Type B pancreatic cell (in vitro differentiated cells): ENCODE data around the gene NR1H4. TPM values are rescaled to one million over a fixed set of nuclear protein-coding genes. Genes with fewer than 3 reads are reported as not detected.
"Not testable (repeated sequence)": the region's sequence is repeated elsewhere in the genome, so short reads cannot be mapped to it uniquely, and the experiment has no call there.

Experiments
- DNase-seq: peaks from one replicate; pipeline ENCODE4 v3.0.0; 2021; ENCODE audit warnings: mixed read lengths; ENCODE audit not compliant: unreplicated experiment; ENCODE audit errors: extremely low spot score
- H3K27ac Mint-ChIP-seq: 2 replicates; pipeline ENCODE4 v1.8.0; 2021; ENCODE audit warnings: mild to moderate bottlenecking, mixed read lengths
- H3K27me3 Mint-ChIP-seq: 2 replicates; pipeline ENCODE4 v1.8.0; 2021; ENCODE audit warnings: mixed read lengths
- H3K36me3 Mint-ChIP-seq: 2 replicates; pipeline ENCODE4 v1.8.0; 2021; ENCODE audit warnings: mixed read lengths
- H3K4me1 Mint-ChIP-seq: one replicate; pipeline ENCODE4 v1.8.0; 2021; ENCODE audit warnings: mixed read lengths; ENCODE audit not compliant: unreplicated experiment
- H3K4me3 Mint-ChIP-seq: 2 replicates; pipeline ENCODE4 v1.8.0; 2021; ENCODE audit warnings: mild to moderate bottlenecking, mixed read lengths
- H3K9me3 Mint-ChIP-seq: 2 replicates; pipeline ENCODE4 v1.8.0; 2021; ENCODE audit warnings: mixed read lengths
- CTCF ChIP-seq: fragments of 200-600 bp; sonication (generic); conservative IDR thresholded peaks from 2 replicates; pipeline ENCODE4 v1.5.0; 2021; ENCODE audit warnings: antibody characterized with exemption, mild to moderate bottlenecking
- total RNA-seq: library from RNA; stranded (reverse); gene quantifications from 2 replicates; pipeline ENCODE4 v1.2.1, GENCODE V29; 2021; ENCODE audit warnings: low replicate concordance

The NR1H4 gene
- total RNA-seq, 1 donor from 2014 or later: 2.1 TPM

- H3K27ac Mint-ChIP-seq: no peak overlapping the region
These were observed 23.6 kb downstream of the NR1H4 start for GRCh38 chr12:100497105-100497795.

GRCh38 chr12:100498141-100498540 is 24.5 kb downstream of the NR1H4 start:
- Mint-ChIP-seq H3K4me3 (no peak overlapping the region), H3K9me3 (no peaks in the 10 kb centered on the region), H3K4me1 (no peaks in the 10 kb centered on the region), H3K27ac (no peak overlapping the region), H3K27me3 (no peaks in the 10 kb centered on the region), H3K36me3 (no peaks in the 10 kb centered on the region)
- no peak for TF ChIP-seq CTCF
- DNase-seq: no peak

More at GRCh38 chr12:100497105-100497795, 23.6 kb downstream of the NR1H4 start:
- no peaks in the 10 kb centered on the region for H3K27me3 Mint-ChIP-seq
- no peaks in the 10 kb centered on the region for H3K9me3 Mint-ChIP-seq
- no peaks in the 10 kb centered on the region for H3K36me3 Mint-ChIP-seq
- H3K4me1 Mint-ChIP-seq: no peaks in the 10 kb centered on the region
- no peak for DNase-seq
- H3K4me3 Mint-ChIP-seq: no peak overlapping the region
- no peak for TF ChIP-seq CTCF

- H3K4me1 Mint-ChIP-seq: no peaks in the 10 kb centered on the region
- H3K27me3 Mint-ChIP-seq: no peaks in the 10 kb centered on the region
- no peak overlapping the region for H3K4me3 Mint-ChIP-seq
- no peak for TF ChIP-seq CTCF
- no peaks in the 10 kb centered on the region for H3K9me3 Mint-ChIP-seq
- DNase-seq: no peak
- no peaks in the 10 kb centered on the region for H3K36me3 Mint-ChIP-seq
- no peak overlapping the region for H3K27ac Mint-ChIP-seq
These were observed 25.8 kb downstream of the NR1H4 start for GRCh38 chr12:100499416-100499815.

- H3K36me3 Mint-ChIP-seq, H3K9me3 Mint-ChIP-seq, DNase-seq, H3K27me3 Mint-ChIP-seq, H3K27ac Mint-ChIP-seq, H3K4me1 Mint-ChIP-seq, H3K4me3 Mint-ChIP-seq: not testable (repeated sequence)
These were observed 29.1 kb downstream of the NR1H4 start for GRCh38 chr12:100502718-100503117.

GRCh38 chr12:100503228-100503628 is 29.6 kb downstream of the NR1H4 start:
- no peaks in the 10 kb centered on the region for H3K9me3 Mint-ChIP-seq
- no peak overlapping the region for H3K27ac Mint-ChIP-seq
- H3K36me3 Mint-ChIP-seq: no peaks in the 10 kb centered on the region
- H3K4me3 Mint-ChIP-seq: no peak overlapping the region
- no peaks in the 10 kb centered on the region for H3K27me3 Mint-ChIP-seq
- DNase-seq: no peak
- TF ChIP-seq CTCF: no peak
- no peaks in the 10 kb centered on the region for H3K4me1 Mint-ChIP-seq

- Mint-ChIP-seq H3K4me3 (no peak overlapping the region), H3K27ac (no peak overlapping the region), H3K9me3 (no peaks in the 10 kb centered on the region), H3K36me3 (no peaks in the 10 kb centered on the region), H3K27me3 (no peaks in the 10 kb centered on the region), H3K4me1 (no peaks in the 10 kb centered on the region)
- TF ChIP-seq CTCF: no peak
- no peak for DNase-seq
These were observed 31.1 kb downstream of the NR1H4 start for GRCh38 chr12:100504804-100505203.
